Gastrocnemius medialis (tissue), 4 donors: ENCODE measurements around the gene PRODH.

Source experiments
- POLR2A ChIP-seq, 2 donors: fragments of 450-650 bp; IDR thresholded peaks; one replicate each; pipeline ENCODE4 v1.6.1; 2017; ENCODE audit warnings: antibody characterized with exemption in 2 of 2, mild to moderate bottlenecking in 2 of 2, moderate library complexity in 2 of 2
- TF ChIP-seq, protein P1 (sequence below), 5 experiments: fragments of 450-650 bp in 3 of 5; fragments of 200-600 bp in 2 of 5; sonication (generic) in 2 of 5; IDR thresholded peaks in 4 of 5; conservative IDR thresholded peaks in 1 of 5; 1 replicate in 4 of 5; 2 replicates in 1 of 5; pipeline ENCODE4 v1.5.1; 2016 to 2019; ENCODE audit warnings: antibody characterized with exemption in 5 of 5, mild to moderate bottlenecking in 3 of 5, moderate library complexity in 3 of 5

DNA sequence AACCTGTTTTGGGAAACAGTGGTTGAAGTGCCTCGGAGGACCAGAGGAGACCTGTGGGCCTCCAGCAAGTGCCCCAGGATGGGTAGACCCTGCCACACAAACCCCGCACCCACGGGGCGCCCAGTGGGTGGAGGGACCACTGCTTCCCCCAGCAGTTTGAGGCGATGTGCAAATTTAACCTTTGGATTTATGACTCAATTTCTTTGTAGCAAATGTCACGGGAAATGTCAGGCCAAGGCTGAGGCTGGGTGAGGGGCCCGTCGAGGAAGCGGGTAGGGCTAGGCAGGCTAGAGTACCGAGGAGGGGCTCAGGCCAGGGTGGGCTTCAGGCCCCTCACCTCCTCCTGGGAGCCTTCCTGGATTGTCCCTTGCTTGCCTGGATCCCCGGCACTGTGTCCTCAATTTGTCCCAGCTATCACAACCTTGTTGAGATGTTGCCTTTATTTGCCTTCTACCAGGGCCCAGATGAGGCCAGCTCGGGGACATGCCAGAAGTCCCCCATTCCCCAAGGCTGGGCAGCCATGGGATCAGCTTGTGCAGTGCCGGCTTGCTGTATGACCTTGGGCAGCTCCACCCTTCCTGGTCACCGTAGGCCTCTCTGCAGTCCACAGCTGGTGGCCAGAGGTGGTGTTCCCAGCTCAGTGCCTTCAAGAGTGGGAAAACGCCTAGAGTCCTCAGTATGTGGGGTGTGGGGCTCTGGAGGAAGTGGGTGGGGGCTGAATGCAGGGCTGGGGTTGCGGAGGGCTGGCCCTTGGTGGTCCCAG, 39.5 kb upstream of the PRODH start:
- TF ChIP-seq, protein P1, sequence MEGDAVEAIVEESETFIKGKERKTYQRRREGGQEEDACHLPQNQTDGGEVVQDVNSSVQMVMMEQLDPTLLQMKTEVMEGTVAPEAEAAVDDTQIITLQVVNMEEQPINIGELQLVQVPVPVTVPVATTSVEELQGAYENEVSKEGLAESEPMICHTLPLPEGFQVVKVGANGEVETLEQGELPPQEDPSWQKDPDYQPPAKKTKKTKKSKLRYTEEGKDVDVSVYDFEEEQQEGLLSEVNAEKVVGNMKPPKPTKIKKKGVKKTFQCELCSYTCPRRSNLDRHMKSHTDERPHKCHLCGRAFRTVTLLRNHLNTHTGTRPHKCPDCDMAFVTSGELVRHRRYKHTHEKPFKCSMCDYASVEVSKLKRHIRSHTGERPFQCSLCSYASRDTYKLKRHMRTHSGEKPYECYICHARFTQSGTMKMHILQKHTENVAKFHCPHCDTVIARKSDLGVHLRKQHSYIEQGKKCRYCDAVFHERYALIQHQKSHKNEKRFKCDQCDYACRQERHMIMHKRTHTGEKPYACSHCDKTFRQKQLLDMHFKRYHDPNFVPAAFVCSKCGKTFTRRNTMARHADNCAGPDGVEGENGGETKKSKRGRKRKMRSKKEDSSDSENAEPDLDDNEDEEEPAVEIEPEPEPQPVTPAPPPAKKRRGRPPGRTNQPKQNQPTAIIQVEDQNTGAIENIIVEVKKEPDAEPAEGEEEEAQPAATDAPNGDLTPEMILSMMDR (IDR thresholded peaks at IDR 0.05 in 4 of 5, conservative IDR thresholded peaks at IDR 0.05 in 1 of 5) = no peak
- no peak for TF ChIP-seq POLR2A (IDR thresholded peaks at IDR 0.05)
